Measurements from ENCODE around the gene SLC22A14. TPM values are rescaled to one million over a fixed set of nuclear protein-coding genes. Genes with fewer than 3 reads are reported as not detected.

Gene SLC22A14
- total and polyA plus RNA-seq, 5 donors: 0.11 to 0.17 (median 0.14) TPM; not detected in 2

- Histone ChIP-seq H3K27me3 (ENCODE audit: control insufficient read depth, insufficient read depth) (no peaks in the 10 kb centered on the region), H3K27ac (ENCODE audit: low read length) (no peak overlapping the region), H3K9me3 (ENCODE audit: control insufficient read depth, low read length) (no peaks in the 10 kb centered on the region), H3K4me3 (ENCODE audit: low read length) (no peak overlapping the region), H3K4me1 (ENCODE audit: control insufficient read depth, insufficient read depth, low read length) (peaks cover 3% of the 10 kb centered on the region)
- ATAC-seq (no peak), DNase-seq (no peak)
- intact Hi-C loops (cut with DNase I): no loop called here
- WGBS: 82% methylated on average over 2 of the region's 2 CpGs
These were observed 27.2 kb upstream of the SLC22A14 start for GRCh38 chr3:38254872-38255271.

- no peak for DNase-seq
- no peak for ATAC-seq
- H3K4me3 ChIP-seq (ENCODE audit: low read length): no peak overlapping the region
- peaks cover 3% of the 10 kb centered on the region for H3K4me1 ChIP-seq (ENCODE audit: control insufficient read depth, insufficient read depth, low read length)
- no peak overlapping the region for H3K27ac ChIP-seq (ENCODE audit: low read length)
- no peaks in the 10 kb centered on the region for H3K9me3 ChIP-seq (ENCODE audit: control insufficient read depth, low read length)
- no peaks in the 10 kb centered on the region for H3K27me3 ChIP-seq (ENCODE audit: control insufficient read depth, insufficient read depth)
- intact Hi-C loops (cut with DNase I): no loop called here
- WGBS: 64% methylated on average over 1 of the region's 1 CpG
These were observed 26.5 kb upstream of the SLC22A14 start for GRCh38 chr3:38255627-38256026.

- DNase-seq: no peak
- Histone ChIP-seq H3K4me1 (ENCODE audit: control insufficient read depth, insufficient read depth, low read length) (peaks cover 3% of the 10 kb centered on the region), H3K27ac (ENCODE audit: low read length) (no peak overlapping the region), H3K9me3 (ENCODE audit: control insufficient read depth, low read length) (no peaks in the 10 kb centered on the region), H3K4me3 (ENCODE audit: low read length) (no peak overlapping the region), H3K27me3 (ENCODE audit: control insufficient read depth, insufficient read depth) (no peaks in the 10 kb centered on the region)
- no peak for ATAC-seq
- intact Hi-C loops (cut with DNase I): no loop called here
- WGBS: 81% methylated on average over 1 of the region's 1 CpG
These were observed 24.5 kb upstream of the SLC22A14 start for GRCh38 chr3:38257583-38257982.

GRCh38 chr3:38260474-38260873, 21.6 kb upstream of the SLC22A14 start:
- H3K27ac ChIP-seq (ENCODE audit: low read length): no peak overlapping the region
- ATAC-seq (no peak), DNase-seq (no peak)
- intact Hi-C loops (cut with DNase I): no loop called here
- no peaks in the 10 kb centered on the region for H3K27me3 ChIP-seq (ENCODE audit: control insufficient read depth, insufficient read depth)
- no peaks in the 10 kb centered on the region for H3K9me3 ChIP-seq (ENCODE audit: control insufficient read depth, low read length)
- H3K4me1 ChIP-seq (ENCODE audit: control insufficient read depth, insufficient read depth, low read length): peaks cover 3% of the 10 kb centered on the region
- no peak overlapping the region for H3K4me3 ChIP-seq (ENCODE audit: low read length)
- 95% methylated on average over 2 of the region's 2 CpGs for WGBS

- H3K27me3 ChIP-seq (ENCODE audit: control insufficient read depth, insufficient read depth): no peaks in the 10 kb centered on the region
These were observed 17.7 kb upstream of the SLC22A14 start for GRCh38 chr3:38264353-38264771.

GRCh38 chr3:38264779-38265178, 17.3 kb upstream of the SLC22A14 start:
- Histone ChIP-seq H3K27ac (ENCODE audit: low read length) (no peak overlapping the region), H3K4me3 (ENCODE audit: low read length) (no peak overlapping the region), H3K9me3 (ENCODE audit: control insufficient read depth, low read length) (no peaks in the 10 kb centered on the region), H3K27me3 (ENCODE audit: control insufficient read depth, insufficient read depth) (no peaks in the 10 kb centered on the region), H3K4me1 (ENCODE audit: control insufficient read depth, insufficient read depth, low read length) (no peaks in the 10 kb centered on the region)
- DNase-seq (no peak), ATAC-seq (no peak)
- intact Hi-C loops (cut with DNase I): no loop called here
- WGBS: 60% methylated on average over 1 of the region's 1 CpG

More at GRCh38 chr3:38264353-38264771, 17.7 kb upstream of the SLC22A14 start:
- H3K27ac ChIP-seq (ENCODE audit: low read length): no peak overlapping the region
- intact Hi-C loops (cut with DNase I): no loop called here
- no peak for DNase-seq
- no peaks in the 10 kb centered on the region for H3K9me3 ChIP-seq (ENCODE audit: control insufficient read depth, low read length)
- no peaks in the 10 kb centered on the region for H3K4me1 ChIP-seq (ENCODE audit: control insufficient read depth, insufficient read depth, low read length)
- no peak overlapping the region for H3K4me3 ChIP-seq (ENCODE audit: low read length)
- 0% methylated on average over 1 of the region's 1 CpG for WGBS
- ATAC-seq: peak in 1 of 2 donors; percentile 46

GRCh38 chr3:38265604-38266307, 16.3 kb upstream of the SLC22A14 start, which contains the start of gene SLC22A13:
TSS of gene SLC22A13 (plus strand) at chr3:38265812. CDS start at chr3:38265861, 49 bp downstream.
- intact Hi-C loops (cut with DNase I): no loop called here
- no peak within 1 kb of the TSS for H3K4me3 ChIP-seq (ENCODE audit: low read length)
- no peak within 1 kb of the TSS for H3K27ac ChIP-seq (ENCODE audit: low read length)
- no peaks in the 10 kb centered on the region for H3K9me3 ChIP-seq (ENCODE audit: control insufficient read depth, low read length)
- no peaks in the 10 kb centered on the region for H3K4me1 ChIP-seq (ENCODE audit: control insufficient read depth, insufficient read depth, low read length)
- no peak for DNase-seq
- H3K27me3 ChIP-seq (ENCODE audit: control insufficient read depth, insufficient read depth): no peaks in the 10 kb centered on the region
- no peak for ATAC-seq
- WGBS: 96% methylated on average over 9 of the region's 9 CpGs

- 89% methylated on average over 1 of the region's 1 CpG for WGBS
These were observed 15.3 kb upstream of the SLC22A14 start for GRCh38 chr3:38266810-38267209.

GRCh38 chr3:38267662-38268061, 14.4 kb upstream of the SLC22A14 start:
- intact Hi-C loops (cut with DNase I): no loop called here
- no peak for ATAC-seq
- 72% methylated on average over 2 of the region's 2 CpGs for WGBS

More at GRCh38 chr3:38266810-38267209, 15.3 kb upstream of the SLC22A14 start:
- Histone ChIP-seq H3K27me3 (ENCODE audit: control insufficient read depth, insufficient read depth) (no peaks in the 10 kb centered on the region), H3K27ac (ENCODE audit: low read length) (no peak overlapping the region), H3K4me3 (ENCODE audit: low read length) (no peak overlapping the region), H3K9me3 (ENCODE audit: control insufficient read depth, low read length) (no peaks in the 10 kb centered on the region), H3K4me1 (ENCODE audit: control insufficient read depth, insufficient read depth, low read length) (no peaks in the 10 kb centered on the region)
- no peak for DNase-seq
- ATAC-seq: no peak
- intact Hi-C loops (cut with DNase I): no loop called here

GRCh38 chr3:38268087-38268486, 14.0 kb upstream of the SLC22A14 start:
- no peak for DNase-seq
- Histone ChIP-seq H3K27me3 (ENCODE audit: control insufficient read depth, insufficient read depth) (no peaks in the 10 kb centered on the region), H3K9me3 (ENCODE audit: control insufficient read depth, low read length) (no peaks in the 10 kb centered on the region), H3K4me3 (ENCODE audit: low read length) (no peak overlapping the region), H3K27ac (ENCODE audit: low read length) (no peak overlapping the region), H3K4me1 (ENCODE audit: control insufficient read depth, insufficient read depth, low read length) (no peaks in the 10 kb centered on the region)
- intact Hi-C loops (cut with DNase I): no loop called here
- 70% methylated on average over 5 of the region's 5 CpGs for WGBS
- no peak for ATAC-seq

More at GRCh38 chr3:38267662-38268061, 14.4 kb upstream of the SLC22A14 start:
- DNase-seq: no peak
- Histone ChIP-seq H3K27ac (ENCODE audit: low read length) (no peak overlapping the region), H3K9me3 (ENCODE audit: control insufficient read depth, low read length) (no peaks in the 10 kb centered on the region), H3K4me1 (ENCODE audit: control insufficient read depth, insufficient read depth, low read length) (no peaks in the 10 kb centered on the region), H3K27me3 (ENCODE audit: control insufficient read depth, insufficient read depth) (no peaks in the 10 kb centered on the region), H3K4me3 (ENCODE audit: low read length) (no peak overlapping the region)

- intact Hi-C loops (cut with DNase I): no loop called here
- no peak overlapping the region for H3K4me3 ChIP-seq (ENCODE audit: low read length)
- no peaks in the 10 kb centered on the region for H3K9me3 ChIP-seq (ENCODE audit: control insufficient read depth, low read length)
- WGBS: 70% methylated on average over 1 of the region's 1 CpG
- ATAC-seq (no peak), DNase-seq (no peak)
- H3K4me1 ChIP-seq (ENCODE audit: control insufficient read depth, insufficient read depth, low read length): no peaks in the 10 kb centered on the region
- H3K27me3 ChIP-seq (ENCODE audit: control insufficient read depth, insufficient read depth): no peaks in the 10 kb centered on the region
- no peak overlapping the region for H3K27ac ChIP-seq (ENCODE audit: low read length)
These were observed 13.6 kb upstream of the SLC22A14 start for GRCh38 chr3:38268522-38268921.

All from right cardiac atrium (tissue), 5 donors.